K562 (cell line): ENCODE data around the gene VPS9D1. TPM values are rescaled to one million over a fixed set of nuclear protein-coding genes. Genes with fewer than 3 reads are reported as not detected.

Experiments used
- BRD4 ChIP-seq: fragments of 200-600 bp; sonication (generic); IDR thresholded peaks from 2 replicates; pipeline ENCODE4 v1.6.1; 2017; ENCODE audit warnings: inconsistent platforms
- ETS1 ChIP-seq: conservative IDR thresholded peaks from 2 replicates; pipeline ENCODE4 v1.6.1; 2011; ENCODE audit warnings: low read depth, mild to moderate bottlenecking, low read length; ENCODE audit not compliant: control insufficient read depth
- FOXA1 ChIP-seq: fragments of 450-650 bp; IDR thresholded peaks from 2 replicates; pipeline ENCODE4 v1.6.1; 2016; ENCODE audit warnings: mild to moderate bottlenecking, borderline replicate concordance
- HDGF ChIP-seq: fragments of 450-650 bp; IDR thresholded peaks from 2 replicates; pipeline ENCODE4 v1.6.1; 2016
- NCOR1 ChIP-seq: fragments of 450-650 bp; IDR thresholded peaks from 2 replicates; pipeline ENCODE4 v1.6.1; 2016; ENCODE audit warnings: mild to moderate bottlenecking, moderate library complexity
- SMARCA4 ChIP-seq: fragments of 450-650 bp; IDR thresholded peaks from 2 replicates; pipeline ENCODE4 v1.6.1; 2016
- TAF1 ChIP-seq: IDR thresholded peaks from 2 replicates; pipeline ENCODE4 v1.6.1; 2011; ENCODE audit warnings: mild to moderate bottlenecking, low read length, moderate library complexity; ENCODE audit not compliant: insufficient read depth, control insufficient read depth, severe bottlenecking; ENCODE audit errors: extremely low read depth
- TAL1 ChIP-seq: fragments of 450-650 bp; IDR thresholded peaks from 2 replicates; pipeline ENCODE4 v1.6.1; 2016; ENCODE audit warnings: mild to moderate bottlenecking
- TFAM ChIP-seq: fragments of 250-450 bp; sonication (Bioruptor Pico); conservative IDR thresholded peaks from 2 replicates; pipeline ENCODE4 v1.5.0; 2021; ENCODE audit warnings: mild to moderate bottlenecking, moderate library complexity
- USF2 ChIP-seq: sonication (generic); formaldehyde crosslinking; IDR thresholded peaks from 2 replicates; pipeline ENCODE4 v1.5.0; 2020; ENCODE audit warnings: missing genetic modification reagents
- ZC3H11A ChIP-seq: IDR thresholded peaks from 2 replicates; pipeline ENCODE4 v1.6.1; 2012; ENCODE audit warnings: low read depth, low read length, improper control_type of control experiment
- ZNF551 ChIP-seq: fragments of 250-450 bp; sonication (Bioruptor Pico); IDR thresholded peaks from 2 replicates; pipeline ENCODE4 v1.5.0; 2021; ENCODE audit warnings: mild to moderate bottlenecking, moderate library complexity
- ZSCAN29 ChIP-seq: fragments of 450-650 bp; IDR thresholded peaks from 2 replicates; pipeline ENCODE4 v1.6.1; 2017
- polyA plus RNA-seq, 8 experiments: library from polyadenylated mRNA; depleted of rRNA in 4 of 8; stranded (reverse) in 5 of 8; unstranded in 3 of 8; fragments of >200 nt; fragmentation: Nextera tagmentation in 2 of 8; fragmentation: Illumina TruSeq in 1 of 8; extraction: Ambion mirVana in 2 of 8; extraction: Trizol in 1 of 8; gene quantifications; 2 replicates each; pipeline versions ENCODE4 v1.2.1 to v1.2.3, GENCODE V29; 2011 to 2014; ENCODE audit warnings: inconsistent platforms in 1 of 8, missing spikeins in 1 of 8
- total RNA-seq, 7 experiments: library from RNA; depleted of rRNA in 6 of 7; stranded (reverse); fragments of >200 nt in 6 of 7; fragmentation: Illumina TruSeq in 2 of 7; extraction: Trizol in 2 of 7; gene quantifications; 2 replicates each; pipeline versions ENCODE4 v1.2.1 to v1.2.3, GENCODE V29; 2011 to 2021; ENCODE audit warnings: low replicate concordance in 1 of 7
- TF ChIP-seq, protein P1 (sequence below): fragments of 450-650 bp; formaldehyde crosslinking; IDR thresholded peaks from 2 replicates; pipeline ENCODE4 v1.4.0; 2020; ENCODE audit warnings: mild to moderate bottlenecking, moderate library complexity
- TF ChIP-seq, protein P2 (sequence below): sonication (generic); formaldehyde crosslinking; IDR thresholded peaks from 2 replicates; pipeline ENCODE4 v1.8.1; 2023; ENCODE audit warnings: mild to moderate bottlenecking, missing genetic modification reagents
- TF ChIP-seq, protein P3 (sequence below): fragments of 250-450 bp; sonication (Bioruptor Pico); IDR thresholded peaks from 2 replicates; pipeline ENCODE4 v1.8.0; 2022; ENCODE audit warnings: moderate library complexity, mild to moderate bottlenecking, inconsistent platforms
- TF ChIP-seq, protein P4 (sequence below): fragments of 150-350 bp; conservative IDR thresholded peaks from 2 replicates; pipeline ENCODE4 v1.6.1; 2014; ENCODE audit warnings: low read length
- TF ChIP-seq, protein P5 (sequence below): sonication (generic); formaldehyde crosslinking; IDR thresholded peaks from 2 replicates; pipeline ENCODE4 v1.8.1; 2023; ENCODE audit warnings: mild to moderate bottlenecking, missing genetic modification reagents

VPS9D1 gene
- total and polyA plus RNA-seq, 9 of the 15 experiments (the other 6 are each of a cell fraction or from before 2014, with no cell fraction given): 0.33 to 3.1 (median 1.1) TPM

DNA sequence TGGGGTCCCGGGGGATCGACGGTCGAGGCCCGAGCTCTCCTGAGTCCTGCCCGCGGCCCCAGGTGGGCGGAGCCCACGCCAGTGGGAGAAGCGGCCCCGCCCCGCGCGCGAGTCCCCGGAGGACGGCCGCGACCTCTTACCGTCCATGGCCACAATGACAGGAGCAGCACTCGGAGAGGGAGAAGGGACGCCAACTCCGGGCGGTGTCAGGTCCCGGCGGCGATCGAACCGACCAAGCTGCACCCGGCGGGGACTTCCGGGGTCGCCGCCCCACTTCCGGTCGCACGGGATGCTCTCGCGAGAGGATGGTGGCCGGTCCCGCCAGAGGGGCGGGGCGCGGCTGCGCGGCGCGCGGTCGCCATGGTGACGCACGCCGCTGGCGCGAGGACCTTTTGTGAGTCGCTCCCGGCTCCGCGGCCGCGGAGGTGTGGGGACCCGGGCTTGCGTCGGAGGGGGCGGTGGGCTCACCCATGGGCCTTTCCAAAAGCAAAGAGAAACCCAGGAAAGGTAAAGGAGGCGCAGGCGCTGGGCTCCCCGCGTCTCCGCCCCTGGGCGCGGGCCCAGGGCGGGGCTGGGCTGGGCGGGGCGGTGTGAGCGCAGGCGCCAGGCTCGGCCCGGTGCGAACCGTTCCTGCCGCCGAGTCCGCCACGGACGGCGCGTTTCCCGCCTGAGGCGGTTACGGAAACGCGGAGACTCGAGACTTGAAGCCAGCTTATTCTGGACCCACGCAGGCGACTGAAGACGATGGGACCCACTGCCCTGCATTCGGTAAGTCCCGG is 63.1 kb downstream of the VPS9D1 start, which contains the start of the genes CHMP1A and SPATA33 (continued):
- TF ChIP-seq, protein P1, sequence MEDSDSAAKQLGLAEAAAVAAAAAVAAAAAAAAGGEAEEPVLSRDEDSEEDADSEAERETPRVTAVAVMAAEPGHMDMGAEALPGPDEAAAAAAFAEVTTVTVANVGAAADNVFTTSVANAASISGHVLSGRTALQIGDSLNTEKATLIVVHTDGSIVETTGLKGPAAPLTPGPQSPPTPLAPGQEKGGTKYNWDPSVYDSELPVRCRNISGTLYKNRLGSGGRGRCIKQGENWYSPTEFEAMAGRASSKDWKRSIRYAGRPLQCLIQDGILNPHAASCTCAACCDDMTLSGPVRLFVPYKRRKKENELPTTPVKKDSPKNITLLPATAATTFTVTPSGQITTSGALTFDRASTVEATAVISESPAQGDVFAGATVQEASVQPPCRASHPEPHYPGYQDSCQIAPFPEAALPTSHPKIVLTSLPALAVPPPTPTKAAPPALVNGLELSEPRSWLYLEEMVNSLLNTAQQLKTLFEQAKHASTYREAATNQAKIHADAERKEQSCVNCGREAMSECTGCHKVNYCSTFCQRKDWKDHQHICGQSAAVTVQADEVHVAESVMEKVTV (CRISPR knock-in tag): no peak
- TF ChIP-seq ETS1 (peak; percentile 79), ZC3H11A (no peak), FOXA1 (no peak), TAL1 (no peak), BRD4 (no peak), ZSCAN29 (no peak), TAF1 (peak; percentile 48), NCOR1 (no peak), ZNF551 (CRISPR knock-in tag) (no peak), SMARCA4 (no peak), USF2 (CRISPR knock-in tag) (no peak), TFAM (CRISPR knock-in tag) (no peak), HDGF (no peak)
- TF ChIP-seq, protein P2, sequence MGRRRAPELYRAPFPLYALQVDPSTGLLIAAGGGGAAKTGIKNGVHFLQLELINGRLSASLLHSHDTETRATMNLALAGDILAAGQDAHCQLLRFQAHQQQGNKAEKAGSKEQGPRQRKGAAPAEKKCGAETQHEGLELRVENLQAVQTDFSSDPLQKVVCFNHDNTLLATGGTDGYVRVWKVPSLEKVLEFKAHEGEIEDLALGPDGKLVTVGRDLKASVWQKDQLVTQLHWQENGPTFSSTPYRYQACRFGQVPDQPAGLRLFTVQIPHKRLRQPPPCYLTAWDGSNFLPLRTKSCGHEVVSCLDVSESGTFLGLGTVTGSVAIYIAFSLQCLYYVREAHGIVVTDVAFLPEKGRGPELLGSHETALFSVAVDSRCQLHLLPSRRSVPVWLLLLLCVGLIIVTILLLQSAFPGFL: no peak
- TF ChIP-seq, protein P3, sequence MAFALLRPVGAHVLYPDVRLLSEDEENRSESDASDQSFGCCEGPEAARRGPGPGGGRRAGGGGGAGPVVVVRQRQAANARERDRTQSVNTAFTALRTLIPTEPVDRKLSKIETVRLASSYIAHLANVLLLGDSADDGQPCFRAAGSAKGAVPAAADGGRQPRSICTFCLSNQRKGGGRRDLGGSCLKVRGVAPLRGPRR (CRISPR knock-in tag): no peak
- TF ChIP-seq, protein P4, sequence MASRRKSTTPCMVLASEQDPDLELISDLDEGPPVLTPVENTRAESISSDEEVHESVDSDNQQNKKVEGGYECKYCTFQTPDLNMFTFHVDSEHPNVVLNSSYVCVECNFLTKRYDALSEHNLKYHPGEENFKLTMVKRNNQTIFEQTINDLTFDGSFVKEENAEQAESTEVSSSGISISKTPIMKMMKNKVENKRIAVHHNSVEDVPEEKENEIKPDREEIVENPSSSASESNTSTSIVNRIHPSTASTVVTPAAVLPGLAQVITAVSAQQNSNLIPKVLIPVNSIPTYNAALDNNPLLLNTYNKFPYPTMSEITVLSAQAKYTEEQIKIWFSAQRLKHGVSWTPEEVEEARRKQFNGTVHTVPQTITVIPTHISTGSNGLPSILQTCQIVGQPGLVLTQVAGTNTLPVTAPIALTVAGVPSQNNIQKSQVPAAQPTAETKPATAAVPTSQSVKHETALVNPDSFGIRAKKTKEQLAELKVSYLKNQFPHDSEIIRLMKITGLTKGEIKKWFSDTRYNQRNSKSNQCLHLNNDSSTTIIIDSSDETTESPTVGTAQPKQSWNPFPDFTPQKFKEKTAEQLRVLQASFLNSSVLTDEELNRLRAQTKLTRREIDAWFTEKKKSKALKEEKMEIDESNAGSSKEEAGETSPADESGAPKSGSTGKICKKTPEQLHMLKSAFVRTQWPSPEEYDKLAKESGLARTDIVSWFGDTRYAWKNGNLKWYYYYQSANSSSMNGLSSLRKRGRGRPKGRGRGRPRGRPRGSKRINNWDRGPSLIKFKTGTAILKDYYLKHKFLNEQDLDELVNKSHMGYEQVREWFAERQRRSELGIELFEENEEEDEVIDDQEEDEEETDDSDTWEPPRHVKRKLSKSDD: no peak
- TF ChIP-seq, protein P5, sequence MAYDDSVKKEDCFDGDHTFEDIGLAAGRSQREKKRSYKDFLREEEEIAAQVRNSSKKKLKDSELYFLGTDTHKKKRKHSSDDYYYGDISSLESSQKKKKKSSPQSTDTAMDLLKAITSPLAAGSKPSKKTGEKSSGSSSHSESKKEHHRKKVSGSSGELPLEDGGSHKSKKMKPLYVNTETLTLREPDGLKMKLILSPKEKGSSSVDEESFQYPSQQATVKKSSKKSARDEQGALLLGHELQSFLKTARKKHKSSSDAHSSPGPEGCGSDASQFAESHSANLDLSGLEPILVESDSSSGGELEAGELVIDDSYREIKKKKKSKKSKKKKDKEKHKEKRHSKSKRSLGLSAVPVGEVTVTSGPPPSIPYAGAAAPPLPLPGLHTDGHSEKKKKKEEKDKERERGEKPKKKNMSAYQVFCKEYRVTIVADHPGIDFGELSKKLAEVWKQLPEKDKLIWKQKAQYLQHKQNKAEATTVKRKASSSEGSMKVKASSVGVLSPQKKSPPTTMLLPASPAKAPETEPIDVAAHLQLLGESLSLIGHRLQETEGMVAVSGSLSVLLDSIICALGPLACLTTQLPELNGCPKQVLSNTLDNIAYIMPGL (CRISPR knock-in tag): no peak; the same call in 1 of the 2 replicates
